Measurements from ENCODE around the gene QSOX1. TPM values are rescaled to one million over a fixed set of nuclear protein-coding genes. Genes with fewer than 3 reads are reported as not detected.
"Not testable (repeated sequence)": the region's sequence is repeated elsewhere in the genome, so short reads cannot be mapped to it uniquely, and the experiment has no call there.

The QSOX1 gene
- total RNA-seq, 1 donor from 2014 or later: 14.3 TPM

- DNase-seq (ENCODE audit: low spot score in 2 of 2) (no peak), FAIRE-seq (no peak)
Observed at GRCh38 chr1:180186831-180187230, 32.2 kb downstream of the QSOX1 start.

GRCh38 chr1:180187626-180188025, 33.0 kb downstream of the QSOX1 start:
- DNase-seq (ENCODE audit: low spot score in 2 of 2): no peak
- FAIRE-seq: no peak

GRCh38 chr1:180188091-180188506, 33.4 kb downstream of the QSOX1 start:
- DNase-seq (ENCODE audit: low spot score in 2 of 2): peak; percentile 42 to 69
- FAIRE-seq: no peak

- FAIRE-seq (no peak), DNase-seq (ENCODE audit: low spot score in 2 of 2) (no peak)
Observed at GRCh38 chr1:180188684-180189175, 34.1 kb downstream of the QSOX1 start.

GRCh38 chr1:180190091-180190490, 35.4 kb downstream of the QSOX1 start:
- no peak for FAIRE-seq
- no peak for DNase-seq (ENCODE audit: low spot score in 2 of 2)

GRCh38 chr1:180192172-180192571, 37.5 kb downstream of the QSOX1 start:
- FAIRE-seq (no peak), DNase-seq (ENCODE audit: low spot score in 2 of 2) (no peak)

- no peak for DNase-seq (ENCODE audit: low spot score in 2 of 2)
- no peak for FAIRE-seq
Observed at GRCh38 chr1:180193141-180194047, 38.7 kb downstream of the QSOX1 start.

- no peak for FAIRE-seq
- no peak for DNase-seq (ENCODE audit: low spot score in 2 of 2)
Observed at GRCh38 chr1:180194048-180194425, 39.4 kb downstream of the QSOX1 start.

- DNase-seq (ENCODE audit: low spot score in 2 of 2): no peak
- no peak for FAIRE-seq
Observed at GRCh38 chr1:180194546-180195207, 40.0 kb downstream of the QSOX1 start.

GRCh38 chr1:180195401-180195800, 40.7 kb downstream of the QSOX1 start:
- DNase-seq (ENCODE audit: low spot score in 2 of 2) (no peak), FAIRE-seq (no peak)

- no peak for DNase-seq (ENCODE audit: low spot score in 2 of 2)
- FAIRE-seq: no peak
Observed at GRCh38 chr1:180195916-180196315, 41.2 kb downstream of the QSOX1 start.

- DNase-seq (ENCODE audit: low spot score in 2 of 2) (no peak), FAIRE-seq (no peak)
Observed at GRCh38 chr1:180196436-180197003, 41.9 kb downstream of the QSOX1 start.

GRCh38 chr1:180197231-180197630, 42.6 kb downstream of the QSOX1 start:
- FAIRE-seq (no peak), DNase-seq (ENCODE audit: low spot score in 2 of 2) (no peak)

- FAIRE-seq: no peak
- DNase-seq (ENCODE audit: low spot score in 2 of 2): no peak
Observed at GRCh38 chr1:180198196-180198595, 43.5 kb downstream of the QSOX1 start.

- no peak for FAIRE-seq
Observed at GRCh38 chr1:180198611-180199010, 43.9 kb downstream of the QSOX1 start.

GRCh38 chr1:180199018-180199417, 44.3 kb downstream of the QSOX1 start:
- no peak for FAIRE-seq
- DNase-seq (ENCODE audit: low spot score in 2 of 2): no peak

More at GRCh38 chr1:180198611-180199010, 43.9 kb downstream of the QSOX1 start:
- DNase-seq (ENCODE audit: low spot score in 2 of 2): no peak

GRCh38 chr1:180201451-180202200, 47.0 kb downstream of the QSOX1 start:
- DNase-seq (ENCODE audit: low spot score in 2 of 2): no peak
- FAIRE-seq: no peak

GRCh38 chr1:180202588-180202987, 47.9 kb downstream of the QSOX1 start:
- DNase-seq (ENCODE audit: low spot score in 2 of 2); FAIRE-seq: not testable (repeated sequence)

- no peak for FAIRE-seq
Observed at GRCh38 chr1:180204231-180204630, 49.6 kb downstream of the QSOX1 start.

GRCh38 chr1:180206581-180206980, 51.9 kb downstream of the QSOX1 start:
- FAIRE-seq (no peak), DNase-seq (ENCODE audit: low spot score in 2 of 2) (no peak)

More at GRCh38 chr1:180204231-180204630, 49.6 kb downstream of the QSOX1 start:
- no peak for DNase-seq (ENCODE audit: low spot score in 2 of 2)

Data from frontal cortex (tissue), 4 donors.